Measurements from ENCODE around the gene PTPN11. TPM values are rescaled to one million over a fixed set of nuclear protein-coding genes. Genes with fewer than 3 reads are reported as not detected.
A peak's percentile ranks its signal among the peaks of the same experiment; 100 is the strongest.
"Not testable (repeated sequence)": the region's sequence is repeated elsewhere in the genome, so short reads cannot be mapped to it uniquely, and the experiment has no call there.

The PTPN11 gene
- total RNA-seq, 1 experiment from 2014 or later = 49.9 TPM

- DNase-seq (ENCODE audit: low read depth) = peak; percentile 94
Observed at GRCh38 chr12:112409064-112409905, 9.5 kb upstream of the PTPN11 start, which contains the start of gene RPL6. RPL6 (minus strand) TSS chr12:112409605; CDS start chr12:112408656, 949 bp downstream.

- DNase-seq (ENCODE audit: low read depth) = no peak
Observed at GRCh38 chr12:112409906-112410244, 8.9 kb upstream of the PTPN11 start.

GRCh38 chr12:112413855-112414625, 4.7 kb upstream of the PTPN11 start:
- no peak for DNase-seq (ENCODE audit: low read depth)

GRCh38 chr12:112415457-112415856, 3.3 kb upstream of the PTPN11 start:
- not testable (repeated sequence) for DNase-seq (ENCODE audit: low read depth)

GRCh38 chr12:112418273-112418607, 507 bp upstream of the PTPN11 start:
- no peak for DNase-seq (ENCODE audit: low read depth)

- DNase-seq (ENCODE audit: low read depth) = peak; percentile 82
Observed at GRCh38 chr12:112419297-112420133, 768 bp downstream of the PTPN11 start.

- DNase-seq (ENCODE audit: low read depth) = no peak
Observed at GRCh38 chr12:112420740-112421139, 2.0 kb downstream of the PTPN11 start.

- no peak for DNase-seq (ENCODE audit: low read depth)
Observed at GRCh38 chr12:112421363-112421762, 2.6 kb downstream of the PTPN11 start.

GRCh38 chr12:112422531-112422930, 3.8 kb downstream of the PTPN11 start:
- DNase-seq (ENCODE audit: low read depth) = no peak

GRCh38 chr12:112424126-112424525, 5.4 kb downstream of the PTPN11 start:
- no peak for DNase-seq (ENCODE audit: low read depth)

- DNase-seq (ENCODE audit: low read depth) = no peak
Observed at GRCh38 chr12:112425582-112426382, 7.0 kb downstream of the PTPN11 start.

- DNase-seq (ENCODE audit: low read depth) = no peak
Observed at GRCh38 chr12:112427760-112428159, 9.0 kb downstream of the PTPN11 start.

GRCh38 chr12:112430929-112431328, 12.2 kb downstream of the PTPN11 start:
- DNase-seq (ENCODE audit: low read depth) = no peak

- DNase-seq (ENCODE audit: low read depth) = no peak
Observed at GRCh38 chr12:112431965-112432364, 13.2 kb downstream of the PTPN11 start.

- DNase-seq (ENCODE audit: low read depth) = no peak
Observed at GRCh38 chr12:112433551-112433950, 14.8 kb downstream of the PTPN11 start.

GRCh38 chr12:112438645-112439044, 19.9 kb downstream of the PTPN11 start:
- DNase-seq (ENCODE audit: low read depth) = not testable (repeated sequence)

- no peak for DNase-seq (ENCODE audit: low read depth)
Observed at GRCh38 chr12:112439769-112440168, 21.0 kb downstream of the PTPN11 start.

GRCh38 chr12:112440653-112441052, 21.9 kb downstream of the PTPN11 start:
- DNase-seq (ENCODE audit: low read depth) = peak; percentile 48

GRCh38 chr12:112443916-112444315, 25.2 kb downstream of the PTPN11 start:
- no peak for DNase-seq (ENCODE audit: low read depth)

GRCh38 chr12:112446008-112446725, 27.4 kb downstream of the PTPN11 start:
- DNase-seq (ENCODE audit: low read depth) = no peak

- DNase-seq (ENCODE audit: low read depth) = no peak
Observed at GRCh38 chr12:112447106-112447505, 28.4 kb downstream of the PTPN11 start.
